Panc1 (cell line): ENCODE data around the gene CUEDC1. TPM values are rescaled to one million over a fixed set of nuclear protein-coding genes. Genes with fewer than 3 reads are reported as not detected.

Experiments used
- ATAC-seq: fragments of 200-7000 bp; cut with Tn5 transposase; 2 replicates; pipeline ENCODE4 v1.9.1; 2020; ENCODE audit warnings: mild to moderate bottlenecking, moderate library complexity
- BruUV-seq: library from RNA; stranded (reverse); fragments of 400-500 nt; replicated peaks from 2 replicates; lab custom pipeline; 2021; lab: Mats Ljungman, UMichigan
- CTCF ChIA-PET: fragments of 300-600 bp; sonication (Branson Sonifier 250); formaldehyde crosslinking; loops from one replicate; lab custom pipeline; 2022; ENCODE audit warnings: antibody characterized with exemption; lab: Charles Lee
- POLR2A ChIA-PET: fragments of 300-600 bp; sonication (Branson Sonifier 250); formaldehyde crosslinking; loops from one replicate; lab custom pipeline; 2022; ENCODE audit warnings: antibody characterized with exemption; lab: Charles Lee
- DNase-seq: peaks from one replicate; pipeline ENCODE4 v3.0.0-alpha.2; 2010; ENCODE audit warnings: low read depth, low spot score
- H3K27ac ChIP-seq: 2 replicates; pipeline ENCODE4 v1.5.1; 2011; ENCODE audit warnings: mild to moderate bottlenecking, low read length, inconsistent platforms
- H3K27me3 ChIP-seq: fragments of 200-500 bp; sonication (Bioruptor generic); 2 replicates; pipeline ENCODE4 v1.6.0; 2014; ENCODE audit warnings: low read length, inconsistent platforms; ENCODE audit not compliant: control insufficient read depth, insufficient read depth
- H3K36me3 ChIP-seq: fragments of 200-500 bp; sonication (Bioruptor generic); 2 replicates; pipeline ENCODE4 v1.5.1; 2014; ENCODE audit warnings: inconsistent platforms, mild to moderate bottlenecking, low read length, moderate library complexity; ENCODE audit not compliant: control insufficient read depth, insufficient read depth
- H3K4me1 ChIP-seq: 2 replicates; pipeline ENCODE4 v1.5.1; 2011; ENCODE audit warnings: inconsistent platforms, mild to moderate bottlenecking, low read length, moderate library complexity; ENCODE audit not compliant: control insufficient read depth, insufficient read depth
- H3K4me3 ChIP-seq, 2 experiments: 2 replicates each; pipeline ENCODE4 v1.5.1; 2011 to 2012; ENCODE audit warnings: low read depth in 2 of 2, low read length in 2 of 2, mild to moderate bottlenecking in 2 of 2, inconsistent platforms in 1 of 2, moderate library complexity in 1 of 2
- H3K9me3 ChIP-seq: fragments of 200-500 bp; sonication (Bioruptor generic); 2 replicates; pipeline ENCODE4 v1.5.1; 2014; ENCODE audit warnings: low read depth, mild to moderate bottlenecking, inconsistent platforms, low read length, moderate library complexity; ENCODE audit not compliant: control insufficient read depth, insufficient read depth
- POLR2AphosphoS5 ChIP-seq: IDR thresholded peaks from 2 replicates; pipeline ENCODE4 v1.6.1; 2012; ENCODE audit warnings: mild to moderate bottlenecking, low read depth, low read length, moderate library complexity
- SIN3A ChIP-seq: IDR thresholded peaks from 2 replicates; pipeline ENCODE4 v1.6.1; 2012; ENCODE audit warnings: low read depth, mild to moderate bottlenecking, low read length, moderate library complexity, borderline replicate concordance; ENCODE audit not compliant: insufficient read depth
- TCF7L2 ChIP-seq: IDR thresholded peaks from 2 replicates; pipeline ENCODE4 v1.6.1; 2011; ENCODE audit warnings: mild to moderate bottlenecking, low read depth, low read length, inconsistent platforms
- in situ Hi-C: cut with HindIII; loops from 2 replicates; pipeline ENCODE4 v1.10.0; 2016; ENCODE audit warnings: low sequenced_read_pairs, low pct_unique_long_range_greater_than_20kb
- intact Hi-C: fragments of 100-400 bp; cut with micrococcal nuclease; formaldehyde crosslinking; loops from one replicate; pipeline ENCODE4 v1.10.0; 2022; ENCODE audit not compliant: unreplicated experiment
- total RNA-seq: library from RNA; stranded (reverse); gene quantifications from one replicate; pipeline ENCODE4 v1.2.1, GENCODE V29; 2021; ENCODE audit not compliant: unreplicated experiment
- TF ChIP-seq, protein P1 (sequence below), 2 experiments: IDR thresholded peaks; 2 replicates each; pipeline ENCODE4 v1.6.1; 2011 to 2012; ENCODE audit warnings: low read depth in 2 of 2, control low read depth in 1 of 2, low read length in 1 of 2, mild to moderate bottlenecking in 1 of 2, moderate library complexity in 1 of 2; ENCODE audit not compliant: insufficient read depth in 1 of 2
- TF ChIP-seq, protein P2 (sequence below): fragments of 450-650 bp; IDR thresholded peaks from 2 replicates; pipeline ENCODE4 v1.5.1; 2017; ENCODE audit warnings: mild to moderate bottlenecking

CUEDC1 gene
- total RNA-seq, 1 experiment from 2014 or later: 103 TPM

DNA sequence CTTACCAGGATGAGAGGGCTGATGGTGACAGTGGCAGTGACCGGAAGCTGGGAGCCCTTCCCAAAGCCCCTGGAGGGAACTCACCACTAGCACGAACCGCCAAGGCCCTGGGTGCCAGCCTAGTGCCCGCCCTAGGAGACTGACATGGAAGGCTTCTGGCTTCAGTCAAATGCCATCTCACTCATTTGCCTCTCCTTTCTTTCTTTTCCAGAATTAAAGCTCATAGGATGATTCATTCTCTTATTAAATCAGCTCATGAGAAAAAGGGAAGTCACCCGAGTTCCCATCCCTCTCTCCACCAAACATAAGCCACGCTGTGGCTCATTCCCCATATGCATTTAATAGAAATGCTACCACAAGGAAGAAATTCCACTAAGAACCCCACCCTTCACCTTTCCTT is 12.1 kb downstream of the CUEDC1 start:
- ChIA-PET POLR2A (interaction anchor here (0.5 to 0.6 kb wide), 2 partner anchors 8 to 16 kb away, joined by 4 to 6 read pairs; no protein-coding TSS in a partner anchor), CTCF (no interaction called here)
- Histone ChIP-seq H3K4me3 (no peak overlapping the region), H3K4me1 (peaks cover 86% of the 10 kb centered on the region), H3K9me3 (no peaks in the 10 kb centered on the region), H3K27me3 (no peaks in the 10 kb centered on the region), H3K27ac (peak overlapping the region; percentile 81), H3K36me3 (no peaks in the 10 kb centered on the region)
- intact Hi-C loops: no loop called here
- ATAC-seq (no peak), DNase-seq (no peak)
- in situ Hi-C loops: no loop called here
- no TSS peak for BruUV-seq
- TF ChIP-seq POLR2AphosphoS5 (no peak), SIN3A (no peak), TCF7L2 (no peak)
- TF ChIP-seq, protein P1, sequence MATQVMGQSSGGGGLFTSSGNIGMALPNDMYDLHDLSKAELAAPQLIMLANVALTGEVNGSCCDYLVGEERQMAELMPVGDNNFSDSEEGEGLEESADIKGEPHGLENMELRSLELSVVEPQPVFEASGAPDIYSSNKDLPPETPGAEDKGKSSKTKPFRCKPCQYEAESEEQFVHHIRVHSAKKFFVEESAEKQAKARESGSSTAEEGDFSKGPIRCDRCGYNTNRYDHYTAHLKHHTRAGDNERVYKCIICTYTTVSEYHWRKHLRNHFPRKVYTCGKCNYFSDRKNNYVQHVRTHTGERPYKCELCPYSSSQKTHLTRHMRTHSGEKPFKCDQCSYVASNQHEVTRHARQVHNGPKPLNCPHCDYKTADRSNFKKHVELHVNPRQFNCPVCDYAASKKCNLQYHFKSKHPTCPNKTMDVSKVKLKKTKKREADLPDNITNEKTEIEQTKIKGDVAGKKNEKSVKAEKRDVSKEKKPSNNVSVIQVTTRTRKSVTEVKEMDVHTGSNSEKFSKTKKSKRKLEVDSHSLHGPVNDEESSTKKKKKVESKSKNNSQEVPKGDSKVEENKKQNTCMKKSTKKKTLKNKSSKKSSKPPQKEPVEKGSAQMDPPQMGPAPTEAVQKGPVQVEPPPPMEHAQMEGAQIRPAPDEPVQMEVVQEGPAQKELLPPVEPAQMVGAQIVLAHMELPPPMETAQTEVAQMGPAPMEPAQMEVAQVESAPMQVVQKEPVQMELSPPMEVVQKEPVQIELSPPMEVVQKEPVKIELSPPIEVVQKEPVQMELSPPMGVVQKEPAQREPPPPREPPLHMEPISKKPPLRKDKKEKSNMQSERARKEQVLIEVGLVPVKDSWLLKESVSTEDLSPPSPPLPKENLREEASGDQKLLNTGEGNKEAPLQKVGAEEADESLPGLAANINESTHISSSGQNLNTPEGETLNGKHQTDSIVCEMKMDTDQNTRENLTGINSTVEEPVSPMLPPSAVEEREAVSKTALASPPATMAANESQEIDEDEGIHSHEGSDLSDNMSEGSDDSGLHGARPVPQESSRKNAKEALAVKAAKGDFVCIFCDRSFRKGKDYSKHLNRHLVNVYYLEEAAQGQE (IDR thresholded peaks at IDR 0.05; ENCODE audit: insufficient read depth in 1 of 2, low read depth in 2 of 2, low read length in 1 of 2): no peak
- TF ChIP-seq, protein P2, sequence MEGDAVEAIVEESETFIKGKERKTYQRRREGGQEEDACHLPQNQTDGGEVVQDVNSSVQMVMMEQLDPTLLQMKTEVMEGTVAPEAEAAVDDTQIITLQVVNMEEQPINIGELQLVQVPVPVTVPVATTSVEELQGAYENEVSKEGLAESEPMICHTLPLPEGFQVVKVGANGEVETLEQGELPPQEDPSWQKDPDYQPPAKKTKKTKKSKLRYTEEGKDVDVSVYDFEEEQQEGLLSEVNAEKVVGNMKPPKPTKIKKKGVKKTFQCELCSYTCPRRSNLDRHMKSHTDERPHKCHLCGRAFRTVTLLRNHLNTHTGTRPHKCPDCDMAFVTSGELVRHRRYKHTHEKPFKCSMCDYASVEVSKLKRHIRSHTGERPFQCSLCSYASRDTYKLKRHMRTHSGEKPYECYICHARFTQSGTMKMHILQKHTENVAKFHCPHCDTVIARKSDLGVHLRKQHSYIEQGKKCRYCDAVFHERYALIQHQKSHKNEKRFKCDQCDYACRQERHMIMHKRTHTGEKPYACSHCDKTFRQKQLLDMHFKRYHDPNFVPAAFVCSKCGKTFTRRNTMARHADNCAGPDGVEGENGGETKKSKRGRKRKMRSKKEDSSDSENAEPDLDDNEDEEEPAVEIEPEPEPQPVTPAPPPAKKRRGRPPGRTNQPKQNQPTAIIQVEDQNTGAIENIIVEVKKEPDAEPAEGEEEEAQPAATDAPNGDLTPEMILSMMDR: no peak

DNA sequence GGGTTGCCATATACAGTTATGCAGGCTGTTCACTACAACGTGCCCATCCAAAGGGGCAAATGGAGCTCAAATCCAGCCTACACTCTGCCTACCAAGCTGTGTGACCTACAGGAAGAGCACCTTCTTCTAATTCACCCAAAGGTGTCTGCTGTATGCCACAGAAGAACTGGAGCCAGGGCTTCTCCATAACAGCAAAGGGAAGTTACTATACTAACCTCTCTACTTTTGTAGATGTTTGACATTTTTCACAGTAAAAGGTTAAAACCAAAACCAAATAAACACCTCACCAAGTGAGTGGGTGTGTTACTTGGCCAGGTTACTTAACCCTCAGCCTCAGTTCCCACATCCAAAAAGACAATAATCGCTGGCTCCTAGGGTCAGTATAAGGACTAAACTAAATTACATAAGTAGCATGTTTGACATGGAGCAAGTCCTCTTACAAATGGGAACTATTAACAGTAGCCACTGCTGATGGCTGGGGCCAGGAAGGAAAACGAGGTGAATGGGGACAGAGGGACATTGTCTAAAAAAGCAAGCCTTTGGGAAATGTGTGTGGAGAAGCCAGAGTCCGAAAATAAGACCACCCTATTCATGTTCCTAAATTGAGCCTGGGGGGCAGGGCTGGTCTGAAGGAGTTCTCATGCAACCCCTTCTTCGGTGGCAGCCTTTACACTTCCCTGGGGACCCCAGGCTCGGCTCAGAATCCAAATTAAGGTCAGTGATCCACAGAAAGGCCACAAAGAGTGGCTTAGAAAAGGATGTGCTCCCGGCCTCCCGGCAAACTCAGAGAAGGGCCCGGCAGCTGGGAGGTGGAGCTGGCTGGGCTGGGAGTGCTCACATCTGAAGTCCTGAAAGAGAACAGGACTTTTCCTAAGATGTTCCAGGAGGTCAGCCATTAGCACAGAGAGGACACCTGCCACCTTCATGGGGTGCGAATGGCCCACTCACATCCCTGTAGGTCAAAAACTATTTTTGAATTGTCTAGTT is 13.5 kb downstream of the CUEDC1 start:
- ChIA-PET POLR2A (no interaction called here), CTCF (interaction anchor here (0.6 kb wide), 2 partner anchors 22 to 58 kb away, joined by 3 read pairs; no protein-coding TSS in a partner anchor)
- DNase-seq (no peak), ATAC-seq (no peak)
- in situ Hi-C loops (no loop called here), intact Hi-C loops (no loop called here)
- Histone ChIP-seq H3K36me3 (no peaks in the 10 kb centered on the region), H3K27me3 (no peaks in the 10 kb centered on the region), H3K4me1 (peaks cover 80% of the 10 kb centered on the region), H3K27ac (peak overlapping the region; percentile 76), H3K9me3 (no peaks in the 10 kb centered on the region), H3K4me3 (no peak overlapping the region)
- no peak for TF ChIP-seq POLR2AphosphoS5
- TF ChIP-seq, protein P2: no peak
- TF ChIP-seq SIN3A: no peak
- TF ChIP-seq, protein P1 (IDR thresholded peaks at IDR 0.05; ENCODE audit: insufficient read depth in 1 of 2, low read depth in 2 of 2, low read length in 1 of 2): no peak
- no peak for TF ChIP-seq TCF7L2
- BruUV-seq: TSS peak; percentile 3
